Loucy (cell line): ENCODE results near the gene HMGCS2.

Experiments used
- H2AFZ ChIP-seq: fragments of 200-600 bp; sonication (generic); 2 replicates; pipeline ENCODE4 v1.6.0; 2016; ENCODE audit warnings: antibody characterized with exemption, mild to moderate bottlenecking, low read length, moderate library complexity
- H3F3A ChIP-seq: fragments of 200-600 bp; 2 replicates; pipeline ENCODE4 v1.6.0; 2016; ENCODE audit warnings: antibody characterized with exemption, low read depth, mild to moderate bottlenecking
- H3K27me3 ChIP-seq: fragments of 200-600 bp; sonication (generic); 2 replicates; pipeline ENCODE4 v1.6.1; 2014; ENCODE audit warnings: low read length, mild to moderate bottlenecking; ENCODE audit not compliant: insufficient read depth, poor library complexity, severe bottlenecking
- H3K36me3 ChIP-seq: fragments of 200-600 bp; sonication (generic); 2 replicates; pipeline ENCODE4 v1.6.1; 2016; ENCODE audit warnings: low read length; ENCODE audit not compliant: insufficient read depth
- H3K4me1 ChIP-seq: fragments of 200-600 bp; sonication (generic); 2 replicates; pipeline ENCODE4 v1.5.1; 2014; ENCODE audit warnings: low read length, mild to moderate bottlenecking; ENCODE audit not compliant: insufficient read depth, poor library complexity, severe bottlenecking
- H3K4me2 ChIP-seq: fragments of 200-600 bp; sonication (generic); 2 replicates; pipeline ENCODE4 v1.6.0; 2014; ENCODE audit warnings: antibody characterized with exemption, low read length, low read depth, mild to moderate bottlenecking; ENCODE audit not compliant: poor library complexity, severe bottlenecking
- H3K4me3 ChIP-seq: fragments of 200-600 bp; sonication (generic); 2 replicates; pipeline ENCODE4 v1.5.1; 2014; ENCODE audit warnings: low read length, mild to moderate bottlenecking, mixed read lengths; ENCODE audit not compliant: poor library complexity, severe bottlenecking
- H3K79me2 ChIP-seq: fragments of 200-600 bp; sonication (generic); 2 replicates; pipeline ENCODE4 v1.6.1; 2014; ENCODE audit warnings: low read length; ENCODE audit not compliant: insufficient read depth
- H3K9ac ChIP-seq: fragments of 200-600 bp; sonication (generic); 2 replicates; pipeline ENCODE4 v1.6.0; 2014; ENCODE audit warnings: mild to moderate bottlenecking, low read depth, low read length, moderate library complexity; ENCODE audit not compliant: poor library complexity, severe bottlenecking
- H3K9me2 ChIP-seq: fragments of 200-600 bp; sonication (generic); replicated peaks from 2 replicates; pipeline ENCODE4 v1.6.1; 2016; ENCODE audit warnings: low read depth, low read length, mixed read lengths
- H3K9me3 ChIP-seq: fragments of 200-600 bp; sonication (generic); 2 replicates; pipeline ENCODE4 v1.6.1; 2014; ENCODE audit warnings: mild to moderate bottlenecking, antibody characterized with exemption, low read length, low read depth; ENCODE audit not compliant: insufficient read depth
- H4K20me1 ChIP-seq: fragments of 200-600 bp; sonication (generic); 2 replicates; pipeline ENCODE4 v1.6.0; 2014; ENCODE audit warnings: antibody characterized with exemption, low read length, mild to moderate bottlenecking; ENCODE audit not compliant: insufficient read depth, poor library complexity, severe bottlenecking
- CTCF ChIP-seq: fragments of 200-600 bp; sonication (generic); conservative IDR thresholded peaks from 2 replicates; pipeline ENCODE4 v1.5.1; 2014; ENCODE audit warnings: mild to moderate bottlenecking, antibody characterized with exemption, low read length
- EZH2phosphoT487 ChIP-seq: fragments of 200-600 bp; IDR thresholded peaks from 2 replicates; pipeline ENCODE4 v1.6.1; 2018; ENCODE audit warnings: antibody characterized with exemption, mild to moderate bottlenecking, moderate library complexity, borderline replicate concordance

Gene HMGCS2

GRCh38 chr1:119794876-119795240 is 26.2 kb upstream of the HMGCS2 start:
- Histone ChIP-seq H3K4me2 (no peak overlapping the region), H3K9ac (no peak overlapping the region), H2AFZ (no peak overlapping the region), H3K4me1 (no peaks in the 10 kb centered on the region), H3K4me3 (no peak overlapping the region), H3F3A (no peaks in the 10 kb centered on the region), H3K9me3 (no peaks in the 10 kb centered on the region), H3K79me2 (no peaks in the 10 kb centered on the region), H3K9me2 (no peaks in the 10 kb centered on the region), H3K36me3 (no peaks in the 10 kb centered on the region), H4K20me1 (no peaks in the 10 kb centered on the region), H3K27me3 (no peaks in the 10 kb centered on the region)
- TF ChIP-seq CTCF (no peak), EZH2phosphoT487 (no peak)

GRCh38 chr1:119794230-119794875 is 25.6 kb upstream of the HMGCS2 start:
- Histone ChIP-seq H3K4me2 (no peak overlapping the region), H3K9me2 (no peaks in the 10 kb centered on the region), H3K9ac (no peak overlapping the region), H3K79me2 (no peaks in the 10 kb centered on the region), H3K4me3 (no peak overlapping the region), H3K27me3 (no peaks in the 10 kb centered on the region), H2AFZ (no peak overlapping the region), H4K20me1 (no peaks in the 10 kb centered on the region), H3K4me1 (no peaks in the 10 kb centered on the region), H3F3A (no peaks in the 10 kb centered on the region), H3K36me3 (no peaks in the 10 kb centered on the region), H3K9me3 (no peaks in the 10 kb centered on the region)
- no peak for TF ChIP-seq EZH2phosphoT487
- TF ChIP-seq CTCF = no peak

- TF ChIP-seq CTCF = no peak
- TF ChIP-seq EZH2phosphoT487 = no peak
- Histone ChIP-seq H3F3A (no peaks in the 10 kb centered on the region), H4K20me1 (no peaks in the 10 kb centered on the region), H3K4me1 (no peaks in the 10 kb centered on the region), H3K9ac (no peak overlapping the region), H3K36me3 (no peaks in the 10 kb centered on the region), H3K79me2 (no peaks in the 10 kb centered on the region), H3K9me3 (no peaks in the 10 kb centered on the region), H3K9me2 (no peaks in the 10 kb centered on the region), H3K27me3 (no peaks in the 10 kb centered on the region), H3K4me2 (no peak overlapping the region), H3K4me3 (no peak overlapping the region), H2AFZ (no peak overlapping the region)
These were observed 22.7 kb upstream of the HMGCS2 start for GRCh38 chr1:119791377-119791776.
